HepG2 (cell line): Measurements from ENCODE around the gene CSH1. TPM values are rescaled to one million over a fixed set of nuclear protein-coding genes. Genes with fewer than 3 reads are reported as not detected.

Experiments
- ATAC-seq: fragments of 200-7000 bp; cut with Tn5 transposase; 3 replicates; pipeline ENCODE4 v1.9.1; 2020; ENCODE audit warnings: mild to moderate bottlenecking, moderate library complexity
- BruUV-seq: library from RNA; stranded (reverse); fragments of 400-500 nt; replicated peaks from 2 replicates; lab custom pipeline; 2021; lab: Mats Ljungman, UMichigan
- CTCF ChIA-PET: fragments of 300-600 bp; formaldehyde crosslinking; extraction: SDS; loops from one replicate; lab custom pipeline; 2021; ENCODE audit warnings: low total read pairs, inconsistent platforms, low intra/inter-chr PET ratio; lab: Yijun Ruan, JAX
- POLR2A ChIA-PET: fragments of 350-600 bp; sonication (Branson Sonifier 250); formaldehyde crosslinking; loops from one replicate; lab custom pipeline; 2020; ENCODE audit warnings: antibody characterized with exemption, inconsistent platforms; lab: Yijun Ruan, JAX
- DNase-seq: peaks from one replicate; pipeline ENCODE4 v3.0.0-alpha.2; 2015; ENCODE audit warnings: low spot score
- FAIRE-seq: peaks from 3 replicates; lab custom pipeline; 2011; peaks lifted over from hg19 to GRCh38; lab: Jason Lieb, UNC
- H2AFZ ChIP-seq: one replicate; pipeline ENCODE4 v1.6.1; 2011; ENCODE audit warnings: low read length, inconsistent platforms
- H3K27ac ChIP-seq: fragments of 300-600 bp; 3 replicates; pipeline ENCODE4 v1.8.0; 2011; ENCODE audit warnings: mixed run types, mild to moderate bottlenecking, mixed read lengths, low read length, inconsistent platforms; ENCODE audit not compliant: insufficient read depth; ENCODE audit errors: extremely low read length
- H3K27me3 ChIP-seq, 2 experiments: fragments of 200-600 bp in 1 of 2; 2 replicates in 1 of 2; 3 replicates in 1 of 2; pipeline versions ENCODE4 v1.6.0 to v1.8.0; 2011; ENCODE audit warnings: low read length in 2 of 2, mild to moderate bottlenecking in 2 of 2, moderate library complexity in 2 of 2, inconsistent platforms in 1 of 2; ENCODE audit not compliant: insufficient read depth in 2 of 2, control insufficient read depth in 1 of 2
- H3K36me3 ChIP-seq, 2 experiments: fragments of 200-600 bp in 1 of 2; replicated peaks in 1 of 2; 2 replicates in 1 of 2; 3 replicates in 1 of 2; pipeline versions ENCODE4 v1.5.1 to v1.8.0; 2011; ENCODE audit warnings: low read length in 2 of 2, inconsistent platforms in 1 of 2; ENCODE audit not compliant: insufficient read depth in 2 of 2, control insufficient read depth in 1 of 2
- H3K4me1 ChIP-seq: 2 replicates; pipeline ENCODE4 v1.5.1; 2012; ENCODE audit warnings: low read length, inconsistent platforms; ENCODE audit not compliant: insufficient read depth
- H3K4me2 ChIP-seq: 2 replicates; pipeline ENCODE4 v1.6.0; 2011; ENCODE audit warnings: low read depth, low read length, inconsistent platforms
- H3K4me3 ChIP-seq, 3 experiments: fragments of 200-600 bp in 1 of 3; sonication (generic), shearing (Covaris generic) in 1 of 3; replicated peaks in 1 of 3; 2 replicates each; pipeline ENCODE4 v1.5.1; 2011 to 2016; ENCODE audit warnings: low read length in 3 of 3, inconsistent platforms in 2 of 3, low read depth in 2 of 3, mild to moderate bottlenecking in 2 of 3, control low read depth in 1 of 3, mixed read lengths in 1 of 3; ENCODE audit not compliant: insufficient read depth in 1 of 3
- H3K79me2 ChIP-seq: one replicate; pipeline ENCODE4 v1.6.1; 2011; ENCODE audit warnings: low read length, inconsistent platforms; ENCODE audit not compliant: insufficient read depth
- H3K9ac ChIP-seq: 2 replicates; pipeline ENCODE4 v1.6.0; 2011; ENCODE audit warnings: mild to moderate bottlenecking, low read depth, low read length, inconsistent platforms; ENCODE audit not compliant: insufficient read depth
- H3K9me3 ChIP-seq: 2 replicates; pipeline ENCODE4 v1.5.1; 2012; ENCODE audit warnings: mild to moderate bottlenecking, low read length
- H4K20me1 ChIP-seq: 2 replicates; pipeline ENCODE4 v1.6.0; 2011; ENCODE audit warnings: inconsistent platforms, mild to moderate bottlenecking, low read length, moderate library complexity; ENCODE audit not compliant: insufficient read depth
- BCL6 ChIP-seq: IDR thresholded peaks from 2 replicates; pipeline ENCODE4 v1.6.1; 2016; ENCODE audit warnings: missing genetic modification reagents, missing compliant biosample characterization
- CAMTA2 ChIP-seq: sonication (generic); formaldehyde crosslinking; IDR thresholded peaks from 2 replicates; pipeline ENCODE4 v1.4.0; 2020; ENCODE audit warnings: mild to moderate bottlenecking, missing genetic modification reagents, borderline replicate concordance
- CSRNP1 ChIP-seq: sonication (generic); formaldehyde crosslinking; IDR thresholded peaks from 2 replicates; pipeline ENCODE4 v1.8.1; 2023; ENCODE audit warnings: mild to moderate bottlenecking, missing genetic modification reagents
- CTCF ChIP-seq: sonication (generic); formaldehyde crosslinking; IDR thresholded peaks from 2 replicates; pipeline ENCODE4 v1.5.0; 2020; ENCODE audit warnings: mild to moderate bottlenecking, missing genetic modification reagents, moderate library complexity
- NAIF1 ChIP-seq: sonication (generic); formaldehyde crosslinking; IDR thresholded peaks from 2 replicates; pipeline ENCODE4 v1.5.0; 2020; ENCODE audit warnings: mild to moderate bottlenecking, missing genetic modification reagents, borderline replicate concordance
- SMC3 ChIP-seq: IDR thresholded peaks from 2 replicates; pipeline ENCODE4 v1.6.1; 2011; ENCODE audit warnings: low read length, improper control_type of control experiment
- ZNF232 ChIP-seq: sonication (generic); formaldehyde crosslinking; IDR thresholded peaks from 2 replicates; pipeline ENCODE4 v1.4.0; 2020; ENCODE audit warnings: missing genetic modification reagents, borderline replicate concordance
- ZNF263 ChIP-seq: sonication (generic); formaldehyde crosslinking; IDR thresholded peaks from 2 replicates; pipeline ENCODE4 v1.4.0; 2020; ENCODE audit warnings: missing genetic modification reagents
- ZNF501 ChIP-seq: sonication (generic); formaldehyde crosslinking; IDR thresholded peaks from 2 replicates; pipeline ENCODE4 v1.5.1; 2020; ENCODE audit warnings: mild to moderate bottlenecking, moderate library complexity, missing genetic modification reagents
- ZNF713 ChIP-seq: sonication (generic); formaldehyde crosslinking; IDR thresholded peaks from 2 replicates; pipeline ENCODE4 v1.4.0; 2020; ENCODE audit warnings: mild to moderate bottlenecking, missing genetic modification reagents
- WGBS: methylation state at CpG from one replicate; pipeline ENCODE4 v1.1.6; 2017; ENCODE audit warnings: low lambda C conversion rate; 5-methylcytosine and 5-hydroxymethylcytosine counted together
- in situ Hi-C: cut with HindIII; loops from 2 replicates; pipeline ENCODE4 v1.10.0; 2017; ENCODE audit warnings: low pct_unique_long_range_greater_than_20kb; ENCODE audit not compliant: extremely low pct_ligation_motif_present
- intact Hi-C: fragments of 100-400 bp; cut with micrococcal nuclease; formaldehyde crosslinking; loops from one replicate; pipeline ENCODE4 v1.10.0; 2022; ENCODE audit not compliant: unreplicated experiment
- polyA plus RNA-seq, 8 experiments: library from polyadenylated mRNA; depleted of rRNA in 3 of 8; stranded (reverse) in 7 of 8; unstranded in 1 of 8; fragments of >200 nt; fragmentation: Illumina TruSeq in 4 of 8; extraction: Trizol in 4 of 8; gene quantifications; 2 replicates each; pipeline versions ENCODE4 v1.2.1 to v1.2.3, GENCODE V29; 2011 to 2016; ENCODE audit warnings: low read depth in 4 of 8, missing spikeins in 1 of 8, mixed read lengths in 1 of 8; ENCODE audit not compliant: insufficient read depth in 1 of 8
- total RNA-seq, 5 experiments: library from RNA; depleted of rRNA; stranded (reverse); fragments of >200 nt; fragmentation: Illumina TruSeq; extraction: Trizol; gene quantifications; 2 replicates each; pipeline ENCODE4 v1.2.3, GENCODE V29; 2016; ENCODE audit warnings: low read depth in 1 of 5

CSH1 gene
- total and polyA plus RNA-seq, 2 of the 13 experiments (the other 11 are each of a cell fraction or from before 2014, with no cell fraction given): not detected

GRCh38 chr17:63929860-63930766 is 33.7 kb upstream of the CSH1 start:
- in situ Hi-C loops: loop anchor here (10.0 kb wide), 1 partner anchor 205 kb away; the partner anchor contains the start of gene ERN1
- POLR2A ChIA-PET: no interaction called here
- no peak for FAIRE-seq

More at GRCh38 chr17:63929860-63930766, 33.7 kb upstream of the CSH1 start:
- H3K4me3 ChIP-seq: no peak overlapping the region; a peak in 1 of 6 replicates
- BruUV-seq: no TSS peak
- no peak overlapping the region for H3K9ac ChIP-seq
- H3K36me3 ChIP-seq: no peaks in the 10 kb centered on the region
- CTCF ChIA-PET: no interaction called here
- intact Hi-C loops: no loop called here
- H3K27ac ChIP-seq: no peak overlapping the region
- H4K20me1 ChIP-seq: no peaks in the 10 kb centered on the region; the same call in 1 of the 2 replicates
- no peak overlapping the region for H2AFZ ChIP-seq
- TF ChIP-seq CTCF (CRISPR knock-in tag): no peak
- 0 out of 2 replicates have a peak, but pooled peaks have one; percentile 20 for TF ChIP-seq ZNF501 (CRISPR knock-in tag)
- peak; percentile 60; the same call in 1 of the 2 replicates for TF ChIP-seq BCL6 (CRISPR knock-in tag)
- no peak for TF ChIP-seq ZNF263 (CRISPR knock-in tag)
- no peak for TF ChIP-seq NAIF1
- 0 out of 2 replicates have a peak, but pooled peaks have one; percentile 32 for TF ChIP-seq CSRNP1 (CRISPR knock-in tag)
- TF ChIP-seq ZNF232 (CRISPR knock-in tag): no peak
- TF ChIP-seq SMC3: no peak
- no peak for TF ChIP-seq CAMTA2 (CRISPR knock-in tag)
- TF ChIP-seq ZNF713 (CRISPR knock-in tag): no peak
- peaks cover 19 to 81% of the 10 kb centered on the region in 2 experiments for H3K27me3 ChIP-seq
- no peak for DNase-seq
- WGBS: 43% methylated on average over 17 of the region's 24 CpGs
- peaks cover 21% of the 10 kb centered on the region for H3K4me1 ChIP-seq
- no peaks in the 10 kb centered on the region for H3K9me3 ChIP-seq
- H3K79me2 ChIP-seq: no peaks in the 10 kb centered on the region
- peak overlapping the region; percentile 10; the same call in 1 of the 2 replicates for H3K4me2 ChIP-seq
- ATAC-seq: peak; percentile 65
